Sigmoid colon (tissue), 7 donors: Measurements from ENCODE around the gene KRTAP19-6. TPM values are rescaled to one million over a fixed set of nuclear protein-coding genes. Genes with fewer than 3 reads are reported as not detected.
"Not testable (repeated sequence)": the region's sequence is repeated elsewhere in the genome, so short reads cannot be mapped to it uniquely, and the experiment has no call there.

Experiments used
- DNase-seq: peaks from one replicate; pipeline ENCODE4 v3.0.0-alpha.2; 2019
- H3K27ac ChIP-seq, 4 donors: fragments of 200-600 bp; sonication (generic); one replicate each; pipeline ENCODE4 v1.5.1; 2016 to 2019; ENCODE audit warnings: mild to moderate bottlenecking in 1 of 4
- H3K27me3 ChIP-seq, 3 donors: fragments of 200-600 bp; sonication (generic); one replicate each; pipeline ENCODE4 v1.5.1; 2019; ENCODE audit warnings: mild to moderate bottlenecking in 1 of 3
- H3K36me3 ChIP-seq, 4 donors: fragments of 200-600 bp; sonication (generic); one replicate each; pipeline ENCODE4 v1.5.1; 2016 to 2019
- H3K4me1 ChIP-seq, 4 donors: fragments of 200-600 bp; sonication (generic); one replicate each; pipeline ENCODE4 v1.5.1; 2017 to 2019
- H3K4me3 ChIP-seq, 4 donors: fragments of 200-600 bp; sonication (generic); one replicate each; pipeline ENCODE4 v1.5.1; 2017 to 2019; ENCODE audit warnings: mild to moderate bottlenecking in 2 of 4, moderate library complexity in 1 of 4
- H3K9me3 ChIP-seq, 4 donors: fragments of 200-600 bp in 3 of 4; sonication (generic) in 3 of 4; one replicate each; pipeline versions ENCODE4 v1.5.1 to v1.6.1; 2013 to 2019
- EP300 ChIP-seq, 4 donors: sonication (generic); formaldehyde crosslinking; IDR thresholded peaks; one replicate each; pipeline ENCODE4 v1.6.1; 2017; ENCODE audit warnings: antibody characterized with exemption in 4 of 4
- POLR2A ChIP-seq, 2 donors: fragments of 450-650 bp; IDR thresholded peaks; one replicate each; pipeline ENCODE4 v1.6.1; 2016; ENCODE audit warnings: antibody characterized with exemption in 2 of 2, mild to moderate bottlenecking in 2 of 2, moderate library complexity in 2 of 2
- POLR2AphosphoS5 ChIP-seq, 4 donors: sonication (generic); formaldehyde crosslinking; IDR thresholded peaks; one replicate each; pipeline ENCODE4 v1.6.1; 2017; ENCODE audit warnings: antibody characterized with exemption in 4 of 4
- WGBS, 2 donors: extraction: QIAGEN DNeasy Blood & Tissue Kit; methylation state at CpG; one replicate each; pipeline ENCODE4 v1.1.7; 2013; 5-methylcytosine and 5-hydroxymethylcytosine counted together
- intact Hi-C: fragments of 100-400 bp; cut with DNase I; formaldehyde crosslinking; loops from one replicate; pipeline ENCODE4 v1.15.1; 2023
- polyA plus RNA-seq, 3 donors: library from polyadenylated mRNA; stranded (reverse); fragments of 200-250 nt; gene quantifications; one replicate each; pipeline ENCODE4 v1.2.3, GENCODE V29; 2013
- total RNA-seq, 4 donors: library from RNA; depleted of rRNA; stranded (reverse); fragments of >200 nt; gene quantifications; one replicate each; pipeline ENCODE4 v1.1.0, GENCODE V29; 2016
- TF ChIP-seq, protein P1 (sequence below), 4 experiments: fragments of 450-650 bp in 3 of 4; fragments of 200-600 bp in 1 of 4; IDR thresholded peaks; one replicate each; pipeline ENCODE4 v1.5.1; 2016 to 2019; ENCODE audit warnings: antibody characterized with exemption in 4 of 4, mild to moderate bottlenecking in 3 of 4, moderate library complexity in 2 of 4
- donor health status: healthy with polysubstance abuse.
- donor health status: Bipolar disorder and iron deficiency.
- donor health status: healthy.

Gene KRTAP19-6
- total and polyA plus RNA-seq, 7 donors, result not detected

DNA sequence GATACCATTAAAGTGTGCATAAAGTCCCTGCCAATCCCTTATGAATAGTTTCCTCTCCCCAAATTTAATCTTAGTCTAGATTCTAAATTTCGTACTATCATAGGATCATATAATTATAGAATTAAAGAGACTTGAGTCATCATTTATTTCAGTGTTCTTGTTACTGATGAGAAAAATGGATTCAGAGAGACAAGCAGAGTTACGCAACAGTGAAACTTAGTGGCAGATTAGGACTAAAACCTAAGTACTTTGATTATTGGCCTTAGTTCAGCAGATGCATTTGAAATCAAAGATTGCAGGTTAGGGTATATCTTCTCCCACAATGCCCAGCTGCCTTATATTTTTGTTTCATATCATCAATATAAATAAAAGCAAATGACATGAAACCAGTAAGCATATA is 20.3 kb upstream of the KRTAP19-6 start:
- H3K4me3 ChIP-seq, result no peak overlapping the region
- no peak overlapping the region for H3K27ac ChIP-seq
- no peaks in the 10 kb centered on the region for H3K36me3 ChIP-seq
- no peaks in the 10 kb centered on the region for H3K4me1 ChIP-seq
- no peak for TF ChIP-seq EP300 (IDR thresholded peaks at IDR 0.05)
- no peak for DNase-seq
- intact Hi-C loops, result no loop called here
- H3K9me3 ChIP-seq, result peaks cover 0 to 2% (median 0%) of the 10 kb centered on the region in 4 donors
- no peaks in the 10 kb centered on the region for H3K27me3 ChIP-seq
- 83 to 87% methylated on average over 2 of the region's 2 CpGs for WGBS, 2 donors

DNA sequence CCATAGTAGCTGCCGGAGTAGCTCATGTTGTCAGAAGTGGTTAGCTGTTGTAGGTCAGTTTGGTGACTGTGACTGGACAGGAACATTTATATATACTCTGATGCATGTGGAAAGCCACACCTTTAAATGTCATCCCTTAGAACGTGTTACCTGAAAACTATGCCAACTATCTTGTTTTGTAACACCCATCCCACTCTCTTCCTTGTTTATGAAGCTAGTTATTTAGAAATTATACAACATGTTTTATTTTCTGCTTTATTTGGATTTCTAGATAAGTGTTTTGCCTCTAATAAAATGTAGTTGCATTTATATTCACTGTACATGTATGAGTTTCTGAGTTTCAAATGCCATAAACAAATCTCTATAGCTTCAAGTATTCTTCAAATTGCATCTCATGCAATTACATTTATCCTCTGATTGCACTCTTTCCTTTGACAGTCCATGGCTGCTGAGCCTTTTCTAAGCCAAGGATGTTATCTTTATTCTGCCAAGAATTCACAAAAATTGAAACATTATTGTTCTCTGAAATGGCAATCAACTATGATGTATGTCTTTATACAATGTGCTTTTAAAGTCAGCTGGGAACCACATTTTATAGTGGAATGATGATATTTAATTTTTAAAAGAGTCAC is 19.7 kb upstream of the KRTAP19-6 start, which contains the start of gene KRTAP19-7:
Gene KRTAP19-7 (minus strand): TSS at position 51 of the 632 bp plus-strand sequence. CDS start 25 bp downstream, at position 26.
- no peak for DNase-seq
- no peaks in the 10 kb centered on the region for H3K27me3 ChIP-seq
- peaks cover 0 to 2% (median 0%) of the 10 kb centered on the region in 4 donors for H3K9me3 ChIP-seq
- TF ChIP-seq, protein P1, sequence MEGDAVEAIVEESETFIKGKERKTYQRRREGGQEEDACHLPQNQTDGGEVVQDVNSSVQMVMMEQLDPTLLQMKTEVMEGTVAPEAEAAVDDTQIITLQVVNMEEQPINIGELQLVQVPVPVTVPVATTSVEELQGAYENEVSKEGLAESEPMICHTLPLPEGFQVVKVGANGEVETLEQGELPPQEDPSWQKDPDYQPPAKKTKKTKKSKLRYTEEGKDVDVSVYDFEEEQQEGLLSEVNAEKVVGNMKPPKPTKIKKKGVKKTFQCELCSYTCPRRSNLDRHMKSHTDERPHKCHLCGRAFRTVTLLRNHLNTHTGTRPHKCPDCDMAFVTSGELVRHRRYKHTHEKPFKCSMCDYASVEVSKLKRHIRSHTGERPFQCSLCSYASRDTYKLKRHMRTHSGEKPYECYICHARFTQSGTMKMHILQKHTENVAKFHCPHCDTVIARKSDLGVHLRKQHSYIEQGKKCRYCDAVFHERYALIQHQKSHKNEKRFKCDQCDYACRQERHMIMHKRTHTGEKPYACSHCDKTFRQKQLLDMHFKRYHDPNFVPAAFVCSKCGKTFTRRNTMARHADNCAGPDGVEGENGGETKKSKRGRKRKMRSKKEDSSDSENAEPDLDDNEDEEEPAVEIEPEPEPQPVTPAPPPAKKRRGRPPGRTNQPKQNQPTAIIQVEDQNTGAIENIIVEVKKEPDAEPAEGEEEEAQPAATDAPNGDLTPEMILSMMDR (IDR thresholded peaks at IDR 0.05), result no peak
- no peak within 1 kb of the TSS for H3K27ac ChIP-seq
- intact Hi-C loops, result no loop called here
- 65 to 74% methylated on average over 2 of the region's 2 CpGs for WGBS, 2 donors
- no peaks in the 10 kb centered on the region for H3K4me1 ChIP-seq
- H3K36me3 ChIP-seq, result no peaks in the 10 kb centered on the region
- H3K4me3 ChIP-seq, result no peak within 1 kb of the TSS

DNA sequence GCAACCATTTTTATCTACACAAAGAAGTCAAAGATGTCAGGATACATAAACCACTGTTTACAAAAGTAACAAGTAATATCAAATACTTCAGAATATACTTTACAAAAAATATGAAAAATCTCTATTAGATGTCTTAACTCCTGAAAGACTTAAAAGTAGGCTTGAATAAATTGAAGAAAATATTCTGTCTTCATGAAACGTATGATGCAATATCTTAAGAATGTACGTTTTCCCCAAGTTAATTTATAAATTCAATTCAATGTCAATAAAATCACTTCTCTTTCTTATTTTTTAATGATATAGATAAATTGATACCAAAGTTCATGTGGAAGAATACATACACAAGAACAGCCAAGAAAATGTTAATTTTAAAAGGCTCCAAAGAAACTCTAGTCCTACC is 13.4 kb upstream of the KRTAP19-6 start:
- 57 to 89% methylated on average over 2 of the region's 2 CpGs for WGBS, 2 donors

DNA sequence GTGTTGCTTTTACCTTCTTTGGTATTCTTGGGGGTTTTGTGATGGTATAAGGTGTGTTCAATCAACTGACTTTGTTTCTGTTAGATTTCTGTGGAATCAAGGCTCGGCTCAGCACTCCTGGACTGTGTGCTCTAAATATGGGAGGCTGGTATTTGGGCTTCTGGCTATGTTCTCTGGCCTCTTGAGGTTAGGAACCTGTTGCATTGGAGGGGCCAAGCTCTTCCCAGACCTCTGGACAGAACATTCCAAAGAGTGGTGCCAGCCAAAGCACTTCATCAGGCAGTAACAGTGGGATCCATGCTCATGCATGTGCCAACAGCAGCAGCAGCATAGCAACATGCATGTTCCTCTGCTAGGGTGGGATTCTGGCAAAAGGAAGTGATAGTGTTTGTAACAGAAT is 11.1 kb upstream of the KRTAP19-6 start:
- Histone ChIP-seq H3K4me1 (no peaks in the 10 kb centered on the region), H3K36me3 (no peaks in the 10 kb centered on the region), H3K9me3 (peaks cover 0 to 5% (median 0%) of the 10 kb centered on the region in 4 donors), H3K27ac (no peak overlapping the region), H3K4me3 (no peak overlapping the region), H3K27me3 (no peaks in the 10 kb centered on the region)
- TF ChIP-seq POLR2AphosphoS5 (IDR thresholded peaks at IDR 0.05) (no peak), POLR2A (IDR thresholded peaks at IDR 0.05) (no peak)
- WGBS, 2 donors, result 23 to 54% methylated on average over 1 of the region's 1 CpG
- intact Hi-C loops, result no loop called here
- no peak for DNase-seq

More for the DNA sequence above, 13.4 kb upstream of the KRTAP19-6 start:
- TF ChIP-seq, protein P1 (IDR thresholded peaks at IDR 0.05), result no peak
- TF ChIP-seq EP300 (IDR thresholded peaks at IDR 0.05), result no peak
- TF ChIP-seq POLR2AphosphoS5 (IDR thresholded peaks at IDR 0.05), result no peak
- no peak for TF ChIP-seq POLR2A (IDR thresholded peaks at IDR 0.05)
- Histone ChIP-seq H3K27me3 (no peaks in the 10 kb centered on the region), H3K36me3 (no peaks in the 10 kb centered on the region), H3K4me3 (no peak overlapping the region), H3K4me1 (no peaks in the 10 kb centered on the region), H3K27ac (no peak overlapping the region), H3K9me3 (peaks cover 0 to 5% (median 0%) of the 10 kb centered on the region in 4 donors)
- no peak for DNase-seq
- intact Hi-C loops, result no loop called here

DNA sequence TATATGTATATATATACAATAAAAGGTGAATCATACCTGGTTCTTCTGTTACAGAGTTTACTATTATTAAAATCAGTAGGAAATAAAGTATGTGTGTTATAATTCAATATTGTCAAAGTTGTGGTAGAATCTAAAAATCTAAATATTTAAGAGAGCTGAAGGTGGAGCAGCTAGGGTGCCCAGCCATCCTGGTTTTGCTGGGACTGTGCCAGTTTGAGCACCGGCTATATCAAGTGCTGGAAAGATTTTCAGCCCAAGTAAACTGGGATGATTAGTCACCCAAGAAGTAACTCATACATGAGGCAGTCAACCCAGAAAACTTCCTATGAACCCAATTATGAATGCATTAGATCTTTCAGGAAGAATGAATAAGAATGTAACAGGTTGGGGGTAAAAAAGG is 22.8 kb downstream of the KRTAP19-6 start:
- Histone ChIP-seq H3K36me3 (no peaks in the 10 kb centered on the region), H3K27me3 (no peaks in the 10 kb centered on the region), H3K27ac (no peak overlapping the region), H3K4me1 (no peaks in the 10 kb centered on the region), H3K9me3 (no peaks in the 10 kb centered on the region), H3K4me3 (no peak overlapping the region)
- intact Hi-C loops, result no loop called here
- 86 to 88% methylated on average over 1 of the region's 1 CpG for WGBS, 2 donors
- no peak for TF ChIP-seq POLR2AphosphoS5 (IDR thresholded peaks at IDR 0.05)
- TF ChIP-seq, protein P1 (IDR thresholded peaks at IDR 0.05), result no peak
- no peak for DNase-seq

DNA sequence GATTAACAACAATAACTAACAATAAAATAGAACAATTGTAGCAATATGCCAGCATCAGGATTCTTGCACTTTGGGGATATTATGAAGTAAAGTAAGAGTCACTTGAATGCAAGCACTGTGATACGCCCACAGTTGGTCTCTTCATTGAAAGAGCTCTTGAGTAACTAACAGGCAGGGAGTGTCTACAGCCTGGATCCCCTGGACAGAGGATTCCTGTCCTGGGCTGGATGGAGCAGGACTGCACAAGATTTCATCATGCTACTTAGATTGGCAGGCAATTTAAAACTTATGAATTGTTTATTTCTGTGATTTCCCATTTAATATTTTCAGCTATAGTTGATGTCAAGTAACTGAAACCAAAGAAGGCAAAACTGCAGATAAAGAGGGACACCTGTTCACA is 26.0 kb downstream of the KRTAP19-6 start:
- no peak for DNase-seq
- intact Hi-C loops, result no loop called here
- no peak overlapping the region for H3K4me3 ChIP-seq
- no peak overlapping the region for H3K27ac ChIP-seq
- TF ChIP-seq, protein P1 (IDR thresholded peaks at IDR 0.05), result no peak
- no peak for TF ChIP-seq POLR2AphosphoS5 (IDR thresholded peaks at IDR 0.05)
- TF ChIP-seq EP300 (IDR thresholded peaks at IDR 0.05), result no peak
- TF ChIP-seq POLR2A (IDR thresholded peaks at IDR 0.05), result no peak
- H3K4me1 ChIP-seq, result no peaks in the 10 kb centered on the region
- H3K9me3 ChIP-seq, result no peaks in the 10 kb centered on the region
- no peaks in the 10 kb centered on the region for H3K27me3 ChIP-seq
- WGBS, 2 donors, result 70 to 84% methylated on average over 1 of the region's 1 CpG
- no peaks in the 10 kb centered on the region for H3K36me3 ChIP-seq

DNA sequence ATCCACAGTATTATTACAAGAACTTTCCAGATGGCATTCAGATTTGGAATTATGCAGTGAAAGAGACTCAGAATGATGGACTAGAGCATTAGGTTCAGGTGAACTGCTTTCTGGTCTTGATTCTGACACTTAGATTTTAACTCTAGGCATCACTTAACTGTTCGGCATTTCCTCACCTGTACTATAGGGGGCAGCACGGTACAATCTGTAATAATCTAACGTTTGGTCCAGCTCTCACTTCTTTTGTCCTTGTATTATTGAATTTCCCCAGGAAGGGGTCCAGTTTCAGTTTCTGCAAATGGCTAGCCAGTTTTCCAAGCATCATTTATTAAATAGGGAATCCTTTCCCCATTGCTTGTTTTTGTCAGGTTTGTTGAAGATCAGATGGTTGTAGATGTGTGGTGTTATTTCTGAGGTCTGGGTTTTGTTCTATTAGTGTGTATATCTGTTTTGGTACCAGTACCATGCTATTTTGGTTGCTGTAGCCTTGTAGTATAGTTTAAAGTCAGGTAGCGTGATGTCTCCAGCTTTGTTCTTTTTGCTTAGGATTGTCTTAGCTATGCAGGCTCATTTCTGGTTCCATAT is 36.0 kb downstream of the KRTAP19-6 start:
- DNase-seq, H3K4me1 ChIP-seq, intact Hi-C loops, H3K36me3 ChIP-seq, H3K27ac ChIP-seq, H3K27me3 ChIP-seq, H3K4me3 ChIP-seq, H3K9me3 ChIP-seq: not testable (repeated sequence)
- 27 to 32% methylated on average over 4 of the region's 4 CpGs for WGBS, 2 donors
